Measurements from ENCODE around the gene MISP. TPM values are rescaled to one million over a fixed set of nuclear protein-coding genes. Genes with fewer than 3 reads are reported as not detected.

MISP gene
- total and polyA plus RNA-seq, 2 donors (not counting 1 experiment from before 2014, with no cell fraction given), result not detected

- WGBS (ENCODE audit: insufficient coverage), result 93% methylated on average over 4 of the region's 5 CpGs
- H3K9me3 Mint-ChIP-seq (ENCODE audit: insufficient read depth), result no peaks in the 10 kb centered on the region
- no peak overlapping the region for H3K27ac Mint-ChIP-seq
- DNase-seq, result peak; percentile 11
- ChIA-PET POLR2A (no interaction called here), CTCF (no interaction called here)
- Histone ChIP-seq H3K27ac (ENCODE audit: low read length in 2 of 2) (no peak overlapping the region), H3K9me3 (ENCODE audit: control extremely low read depth in 1 of 3, control insufficient read depth in 2 of 3, insufficient read depth in 1 of 3, low read length in 2 of 3) (no peaks in the 10 kb centered on the region), H3K79me2 (ENCODE audit: control insufficient read depth, insufficient read depth, low read length) (no peaks in the 10 kb centered on the region), H3K4me1 (ENCODE audit: control insufficient read depth in 2 of 2, insufficient read depth in 2 of 2, low read length in 2 of 2) (peaks cover 0 to 3% of the 10 kb centered on the region in 2 donors), H2AFZ (ENCODE audit: insufficient read depth, low read depth, low read length, poor library complexity, severe bottlenecking) (no peak overlapping the region), H3K4me2 (replicated peaks; ENCODE audit: low read depth, low read length, poor library complexity, severe bottlenecking) (no peak overlapping the region), H4K20me1 (ENCODE audit: control insufficient read depth, insufficient read depth, low read length, poor library complexity, severe bottlenecking) (no peaks in the 10 kb centered on the region), H3K9ac (ENCODE audit: low read length) (no peak overlapping the region), H3K4me3 (ENCODE audit: control extremely low read depth in 1 of 5, extremely low read depth in 1 of 5, insufficient read depth in 1 of 5, low read depth in 2 of 5, low read length in 4 of 5) (no peak overlapping the region), H3K27me3 (replicated peaks in 1 of 4; ENCODE audit: control extremely low read depth in 1 of 4, control insufficient read depth in 3 of 4, insufficient read depth in 4 of 4, low read length in 3 of 4) (peaks cover 0 to 15% (median 0%) of the 10 kb centered on the region in 4 experiments), H3K36me3 (replicated peaks in 1 of 2; ENCODE audit: control extremely low read depth in 1 of 2, control insufficient read depth in 1 of 2, extremely low read depth in 1 of 2, insufficient read depth in 2 of 2, low read length in 1 of 2) (no peaks in the 10 kb centered on the region)
- no peak overlapping the region for H3K4me3 Mint-ChIP-seq
- H3K4me1 Mint-ChIP-seq, result peaks cover 2% of the 10 kb centered on the region
- intact Hi-C loops (cut with micrococcal nuclease), result no loop called here
- no peak for ATAC-seq (ENCODE audit: low read depth)
- TF ChIP-seq CTCF (IDR thresholded peaks at IDR 0.05) (no peak), EZH2 (IDR thresholded peaks at IDR 0.05; ENCODE audit: borderline replicate concordance, insufficient read depth, low read depth, low read length, poor library complexity, severe bottlenecking) (no peak)
- peaks cover 9% of the 10 kb centered on the region for H3K27me3 Mint-ChIP-seq
These were observed 21.2 kb downstream of the MISP start for GRCh38 chr19:772063-772462.

DNA sequence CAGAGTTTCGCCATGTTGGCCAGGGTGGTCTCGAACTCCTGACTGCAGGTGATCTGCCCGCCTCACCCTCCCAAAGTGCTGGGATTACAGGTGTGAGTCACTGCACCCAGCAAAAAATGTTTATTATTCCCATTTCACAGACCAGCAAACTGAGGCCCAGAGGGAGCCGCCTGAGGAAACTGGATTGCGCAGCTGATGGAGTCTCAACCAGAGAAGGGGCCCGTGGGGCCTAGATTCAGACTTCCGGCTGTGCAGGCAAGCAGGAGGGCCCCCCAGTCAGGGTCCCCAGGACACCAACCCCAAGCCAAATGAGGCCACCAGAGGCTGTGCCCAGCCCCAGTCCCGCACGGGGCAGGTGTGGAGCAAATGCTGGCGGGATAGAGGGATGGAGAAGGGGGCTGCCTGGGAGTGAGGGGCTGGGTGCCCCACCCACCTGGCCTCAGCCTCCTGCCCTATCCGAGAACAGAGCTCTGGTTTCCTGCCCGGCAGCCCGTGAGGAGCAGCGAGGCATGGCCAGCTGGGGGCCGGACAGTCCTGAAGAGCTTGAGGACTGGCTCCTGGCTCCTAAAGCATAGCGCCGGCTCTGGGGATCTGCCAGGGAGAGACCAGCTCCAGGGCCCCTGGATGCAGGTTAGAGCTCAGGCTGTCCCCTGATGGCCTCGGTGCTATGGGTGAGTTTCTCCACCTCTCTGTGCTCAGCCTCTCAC, 22.0 kb downstream of the MISP start:
- no peak overlapping the region for H3K9ac ChIP-seq (ENCODE audit: low read length)
- ChIA-PET CTCF (interaction anchor here (1.2 kb wide), 1 partner anchor 90 kb away, joined by 3 read pairs; no protein-coding TSS in a partner anchor), POLR2A (interaction anchor here (0.8 kb wide), 1 partner anchor 91 kb away, joined by 3 read pairs; no protein-coding TSS in a partner anchor)
- no peak overlapping the region for H3K4me3 Mint-ChIP-seq
- H3K79me2 ChIP-seq (ENCODE audit: control insufficient read depth, insufficient read depth, low read length), result no peaks in the 10 kb centered on the region
- H4K20me1 ChIP-seq (ENCODE audit: control insufficient read depth, insufficient read depth, low read length, poor library complexity, severe bottlenecking), result no peaks in the 10 kb centered on the region
- no peak overlapping the region for H3K4me2 ChIP-seq (replicated peaks; ENCODE audit: low read depth, low read length, poor library complexity, severe bottlenecking)
- WGBS (ENCODE audit: insufficient coverage), result 81% methylated on average over 13 of the region's 18 CpGs
- H3K27ac ChIP-seq (ENCODE audit: low read length in 2 of 2), result no peak overlapping the region
- no peaks in the 10 kb centered on the region for H3K9me3 ChIP-seq (ENCODE audit: control extremely low read depth in 1 of 3, control insufficient read depth in 2 of 3, insufficient read depth in 1 of 3, low read length in 2 of 3)
- H2AFZ ChIP-seq (ENCODE audit: insufficient read depth, low read depth, low read length, poor library complexity, severe bottlenecking), result no peak overlapping the region
- H3K9me3 Mint-ChIP-seq (ENCODE audit: insufficient read depth), result no peaks in the 10 kb centered on the region
- H3K4me3 ChIP-seq (ENCODE audit: control extremely low read depth in 1 of 5, extremely low read depth in 1 of 5, insufficient read depth in 1 of 5, low read depth in 2 of 5, low read length in 4 of 5), result no peak overlapping the region
- peaks cover 0 to 15% (median 0%) of the 10 kb centered on the region in 4 experiments for H3K27me3 ChIP-seq (replicated peaks in 1 of 4; ENCODE audit: control extremely low read depth in 1 of 4, control insufficient read depth in 3 of 4, insufficient read depth in 4 of 4, low read length in 3 of 4)
- H3K4me1 ChIP-seq (ENCODE audit: control insufficient read depth in 2 of 2, insufficient read depth in 2 of 2, low read length in 2 of 2), result peaks cover 0 to 3% of the 10 kb centered on the region in 2 donors
- no peak overlapping the region for H3K27ac Mint-ChIP-seq
- H3K27me3 Mint-ChIP-seq, result peaks cover 6% of the 10 kb centered on the region
- ATAC-seq (ENCODE audit: low read depth), result no peak
- intact Hi-C loops (cut with micrococcal nuclease), result no loop called here
- peak; percentile 7 for DNase-seq
- peaks cover 2% of the 10 kb centered on the region for H3K4me1 Mint-ChIP-seq
- H3K36me3 ChIP-seq (replicated peaks in 1 of 2; ENCODE audit: control extremely low read depth in 1 of 2, control insufficient read depth in 1 of 2, extremely low read depth in 1 of 2, insufficient read depth in 2 of 2, low read length in 1 of 2), result no peaks in the 10 kb centered on the region
- TF ChIP-seq EZH2 (IDR thresholded peaks at IDR 0.05; ENCODE audit: borderline replicate concordance, insufficient read depth, low read depth, low read length, poor library complexity, severe bottlenecking), result no peak
- TF ChIP-seq CTCF (IDR thresholded peaks at IDR 0.05), result no peak
